Measurements from ENCODE around the gene UPF3B.

The UPF3B gene

GRCh38 chrX:119880076-119880475 is 27.3 kb upstream of the UPF3B start:
- TF ChIP-seq ZNF473 (tag by site-specific recombination; IDR thresholded peaks at IDR 0.05) (no peak), ZNF146 (tag by site-specific recombination; IDR thresholded peaks at IDR 0.05) (no peak), ZSCAN5A (tag by site-specific recombination; IDR thresholded peaks at IDR 0.05) (no peak), YY1 (tag by site-specific recombination; IDR thresholded peaks at IDR 0.05) (no peak), SCRT1 (tag by site-specific recombination; IDR thresholded peaks at IDR 0.05; ENCODE audit: borderline replicate concordance) (no peak), ZNF571 (tag by site-specific recombination; IDR thresholded peaks at IDR 0.05) (no peak), INSM2 (tag by site-specific recombination; IDR thresholded peaks at IDR 0.05) (no peak), ATF2 (tag by site-specific recombination; IDR thresholded peaks at IDR 0.05; ENCODE audit: low read depth) (no peak), ZNF654 (tag by site-specific recombination; IDR thresholded peaks at IDR 0.05; ENCODE audit: low read depth) (no peak), ZSCAN4 (tag by site-specific recombination; IDR thresholded peaks at IDR 0.05) (no peak)
- H3K27ac ChIP-seq (ENCODE audit: extremely low read depth, low read depth, low read length): no peak overlapping the region
- no peak overlapping the region for H3K4me3 ChIP-seq (ENCODE audit: low read depth, low read length)
- POLR2A ChIA-PET: interaction anchor here (1.3 to 2.0 kb wide), 2 partner anchors 27 to 89 kb away, joined by 5 to 8 read pairs; partner anchors contain the start of genes RPL39 and UPF3B
- CTCF ChIA-PET: interaction anchor here (0.5 to 1.0 kb wide), 6 partner anchors 9 to 275 kb away, joined by 3 to 9 read pairs (median 4); partner anchors contain the start of genes NDUFA1 and RNF113A
- H3K4me1 ChIP-seq (ENCODE audit: control insufficient read depth, insufficient read depth, low read length): no peaks in the 10 kb centered on the region
- peaks cover 18 to 29% of the 10 kb centered on the region in 2 experiments for H3K36me3 ChIP-seq (ENCODE audit: control insufficient read depth in 2 of 2, insufficient read depth in 1 of 2, low read length in 2 of 2)
- no peaks in the 10 kb centered on the region for H3K9me3 ChIP-seq (ENCODE audit: control insufficient read depth, insufficient read depth, low read depth, low read length)

GRCh38 chrX:119878740-119879139 is 26.0 kb upstream of the UPF3B start:
- TF ChIP-seq ZNF600 (tag by site-specific recombination; IDR thresholded peaks at IDR 0.05): no peak
- no peak for TF ChIP-seq ZNF654 (tag by site-specific recombination; IDR thresholded peaks at IDR 0.05; ENCODE audit: low read depth)
- no peak for TF ChIP-seq ZNF37A (tag by site-specific recombination; IDR thresholded peaks at IDR 0.05)
- no peak for TF ChIP-seq ZNF398 (tag by site-specific recombination; IDR thresholded peaks at IDR 0.05)
- no peak for TF ChIP-seq ZNF366 (tag by site-specific recombination; conservative IDR thresholded peaks at IDR 0.05)
- TF ChIP-seq SALL2 (tag by site-specific recombination; IDR thresholded peaks at IDR 0.05; ENCODE audit: borderline replicate concordance): no peak
- no peak for TF ChIP-seq SETDB1 (IDR thresholded peaks at IDR 0.05; ENCODE audit: insufficient read length, low read length)
- TF ChIP-seq ZNF677 (tag by site-specific recombination; IDR thresholded peaks at IDR 0.05): no peak
- no peak for TF ChIP-seq ZNF645 (tag by site-specific recombination; IDR thresholded peaks at IDR 0.05)
- no peak for TF ChIP-seq ZNF157 (tag by site-specific recombination; IDR thresholded peaks at IDR 0.05)
- no peak for TF ChIP-seq ZNF548 (tag by site-specific recombination; IDR thresholded peaks at IDR 0.05)
- no peak for TF ChIP-seq IKZF3 (tag by site-specific recombination; IDR thresholded peaks at IDR 0.05)
- TF ChIP-seq ZNF596 (tag by site-specific recombination; IDR thresholded peaks at IDR 0.05): no peak
- no peak for TF ChIP-seq AEBP2 (tag by site-specific recombination; IDR thresholded peaks at IDR 0.05; ENCODE audit: borderline replicate concordance)
- no peak for TF ChIP-seq KLF7 (tag by site-specific recombination; IDR thresholded peaks at IDR 0.05; ENCODE audit: borderline replicate concordance)
- TF ChIP-seq ZNF660 (tag by site-specific recombination; IDR thresholded peaks at IDR 0.05): no peak
- Histone ChIP-seq H3K36me3 (ENCODE audit: control insufficient read depth in 2 of 2, insufficient read depth in 1 of 2, low read length in 2 of 2) (peaks cover 18 to 29% of the 10 kb centered on the region in 2 experiments), H3K9me3 (ENCODE audit: control insufficient read depth, insufficient read depth, low read depth, low read length) (no peaks in the 10 kb centered on the region), H3K4me3 (ENCODE audit: low read depth, low read length) (no peak overlapping the region), H3K27ac (ENCODE audit: extremely low read depth, low read depth, low read length) (no peak overlapping the region), H3K4me1 (ENCODE audit: control insufficient read depth, insufficient read depth, low read length) (no peaks in the 10 kb centered on the region)
- ChIA-PET POLR2A (interaction anchor here (1.2 kb wide), 1 partner anchor 9 kb away, joined by 4 read pairs; no protein-coding TSS in a partner anchor), CTCF (interaction anchor here (0.6 to 1.3 kb wide), 10 partner anchors 9 to 379 kb away, joined by 3 to 9 read pairs (median 4); no protein-coding TSS in a partner anchor)
